GM23338 (cell line): ENCODE data around the gene GTF3C6. TPM values are rescaled to one million over a fixed set of nuclear protein-coding genes. Genes with fewer than 3 reads are reported as not detected.

ENCODE experiments used
- ATAC-seq: fragments of 200-7000 bp; cut with Tn5 transposase; 3 replicates; pipeline ENCODE4 v1.9.1; 2020
- DNase-seq: peaks from one replicate; pipeline ENCODE4 v3.0.0-alpha.2; 2015; ENCODE audit warnings: low spot score
- H2AFZ ChIP-seq: fragments of 200-600 bp; sonication (generic); 2 replicates; pipeline ENCODE4 v1.8.0; 2016; ENCODE audit warnings: antibody characterized with exemption, mild to moderate bottlenecking, moderate library complexity
- H3F3A ChIP-seq: fragments of 200-600 bp; sonication (generic); replicated peaks from 2 replicates; pipeline ENCODE4 v1.8.0; 2017; ENCODE audit warnings: antibody characterized with exemption, mixed run types, low read depth
- H3K27ac ChIP-seq: fragments of 200-600 bp; sonication (generic); 2 replicates; pipeline ENCODE4 v1.6.1; 2016; ENCODE audit warnings: low read depth
- H3K27me3 ChIP-seq: fragments of 200-600 bp; sonication (generic); 2 replicates; pipeline ENCODE4 v1.8.0; 2016; ENCODE audit warnings: mild to moderate bottlenecking, mixed run types, moderate library complexity; ENCODE audit not compliant: insufficient read depth
- H3K36me3 ChIP-seq: fragments of 200-600 bp; sonication (generic); 2 replicates; pipeline ENCODE4 v1.8.0; 2016; ENCODE audit warnings: mild to moderate bottlenecking; ENCODE audit not compliant: insufficient read depth
- H3K4me1 ChIP-seq: fragments of 200-600 bp; sonication (generic); 2 replicates; pipeline ENCODE4 v1.8.0; 2016; ENCODE audit warnings: mild to moderate bottlenecking, moderate library complexity; ENCODE audit not compliant: insufficient read depth
- H3K4me2 ChIP-seq: fragments of 200-600 bp; sonication (generic); 2 replicates; pipeline ENCODE4 v1.7.1; 2017; ENCODE audit warnings: mixed run types
- H3K4me3 ChIP-seq: fragments of 200-600 bp; sonication (generic); 2 replicates; pipeline ENCODE4 v1.6.1; 2016; ENCODE audit warnings: mixed run types
- H3K79me2 ChIP-seq: fragments of 200-600 bp; sonication (generic); replicated peaks from 2 replicates; pipeline ENCODE4 v1.8.0; 2017; ENCODE audit warnings: mild to moderate bottlenecking; ENCODE audit not compliant: insufficient read depth
- H3K9me2 ChIP-seq: fragments of 200-600 bp; sonication (generic); 2 replicates; pipeline ENCODE4 v1.8.0; 2017; ENCODE audit not compliant: insufficient read depth
- H4K20me1 ChIP-seq: fragments of 200-600 bp; sonication (generic); replicated peaks from 2 replicates; pipeline ENCODE4 v1.8.0; 2017; ENCODE audit warnings: mild to moderate bottlenecking; ENCODE audit not compliant: insufficient read depth
- H3K27ac Mint-ChIP-seq: 2 replicates; pipeline ENCODE4 v1.8.0; 2020; ENCODE audit warnings: inconsistent platforms, mild to moderate bottlenecking, moderate library complexity, mixed read lengths
- H3K27me3 Mint-ChIP-seq: 3 replicates; pipeline ENCODE4 v1.8.0; 2022; ENCODE audit warnings: low read depth, mild to moderate bottlenecking, moderate library complexity, mixed read lengths, inconsistent platforms; ENCODE audit not compliant: insufficient read depth, poor library complexity
- H3K36me3 Mint-ChIP-seq: 3 replicates; pipeline ENCODE4 v1.8.0; 2021; ENCODE audit warnings: low read depth, mild to moderate bottlenecking, inconsistent platforms, moderate library complexity, mixed read lengths
- H3K4me1 Mint-ChIP-seq: 3 replicates; pipeline ENCODE4 v1.8.0; 2020; ENCODE audit warnings: mild to moderate bottlenecking, inconsistent platforms, mixed read lengths
- H3K4me3 Mint-ChIP-seq: 3 replicates; pipeline ENCODE4 v1.8.0; 2021; ENCODE audit warnings: moderate library complexity, mild to moderate bottlenecking, inconsistent platforms, mixed read lengths
- H3K9me3 Mint-ChIP-seq: 3 replicates; pipeline ENCODE4 v1.8.0; 2020; ENCODE audit warnings: moderate library complexity, mild to moderate bottlenecking, inconsistent platforms, mixed read lengths
- CREB1 ChIP-seq: fragments of 250-450 bp; sonication (Bioruptor Pico); IDR thresholded peaks from 2 replicates; pipeline ENCODE4 v1.5.0; 2020; ENCODE audit warnings: low read depth, mild to moderate bottlenecking, moderate library complexity
- CTCF ChIP-seq, 2 experiments: fragments of 200-600 bp in 1 of 2; sonication (generic) in 1 of 2; conservative IDR thresholded peaks; 2 replicates each; pipeline versions ENCODE4 v1.5.1 to v1.6.1; 2016 to 2017; ENCODE audit warnings: antibody characterized with exemption in 2 of 2, low read depth in 2 of 2, mild to moderate bottlenecking in 2 of 2, moderate library complexity in 1 of 2
- ETS1 ChIP-seq: IDR thresholded peaks from 2 replicates; pipeline ENCODE4 v1.6.1; 2016; ENCODE audit warnings: antibody characterized with exemption
- EZH2 ChIP-seq: fragments of 200-600 bp; sonication (generic); IDR thresholded peaks from one replicate; pipeline ENCODE4 v1.8.0; 2017; ENCODE audit warnings: antibody characterized with exemption, mild to moderate bottlenecking, low read depth; ENCODE audit not compliant: unreplicated experiment
- NANOG ChIP-seq: IDR thresholded peaks from 2 replicates; pipeline ENCODE4 v1.6.1; 2016; ENCODE audit warnings: antibody characterized with exemption, borderline replicate concordance
- POLR2AphosphoS5 ChIP-seq: IDR thresholded peaks from 2 replicates; pipeline ENCODE4 v1.6.1; 2016; ENCODE audit warnings: antibody characterized with exemption, low read depth
- REST ChIP-seq: IDR thresholded peaks from one replicate; pipeline ENCODE4 v1.6.1; 2018; ENCODE audit warnings: antibody characterized with exemption; ENCODE audit not compliant: unreplicated experiment
- STAT1 ChIP-seq: IDR thresholded peaks from one replicate; pipeline ENCODE4 v1.6.1; 2016; ENCODE audit warnings: antibody characterized with exemption; ENCODE audit not compliant: unreplicated experiment
- ZNF114 ChIP-seq: fragments of 250-450 bp; sonication (Bioruptor Pico); IDR thresholded peaks from 2 replicates; pipeline ENCODE4 v1.5.0; 2020; ENCODE audit warnings: mild to moderate bottlenecking, moderate library complexity
- ZNF462 ChIP-seq: fragments of 250-450 bp; sonication (Bioruptor Pico); IDR thresholded peaks from 2 replicates; pipeline ENCODE4 v1.5.0; 2020; ENCODE audit warnings: mild to moderate bottlenecking, moderate library complexity
- polyA plus RNA-seq: library from polyadenylated mRNA; unstranded; fragments of >200 nt; fragmentation: Nextera tagmentation; extraction: Ambion mirVana; gene quantifications from 2 replicates; pipeline ENCODE4 v1.2.1, GENCODE V29; 2016
- total RNA-seq: library from RNA; depleted of rRNA; stranded (reverse); fragments of >200 nt; shearing (Covaris generic); gene quantifications from 2 replicates; pipeline ENCODE4 v1.2.3, GENCODE V29; 2014

GTF3C6 gene
- total and polyA plus RNA-seq, 2 experiments from 2014 or later, result 41.2 to 245 TPM

DNA sequence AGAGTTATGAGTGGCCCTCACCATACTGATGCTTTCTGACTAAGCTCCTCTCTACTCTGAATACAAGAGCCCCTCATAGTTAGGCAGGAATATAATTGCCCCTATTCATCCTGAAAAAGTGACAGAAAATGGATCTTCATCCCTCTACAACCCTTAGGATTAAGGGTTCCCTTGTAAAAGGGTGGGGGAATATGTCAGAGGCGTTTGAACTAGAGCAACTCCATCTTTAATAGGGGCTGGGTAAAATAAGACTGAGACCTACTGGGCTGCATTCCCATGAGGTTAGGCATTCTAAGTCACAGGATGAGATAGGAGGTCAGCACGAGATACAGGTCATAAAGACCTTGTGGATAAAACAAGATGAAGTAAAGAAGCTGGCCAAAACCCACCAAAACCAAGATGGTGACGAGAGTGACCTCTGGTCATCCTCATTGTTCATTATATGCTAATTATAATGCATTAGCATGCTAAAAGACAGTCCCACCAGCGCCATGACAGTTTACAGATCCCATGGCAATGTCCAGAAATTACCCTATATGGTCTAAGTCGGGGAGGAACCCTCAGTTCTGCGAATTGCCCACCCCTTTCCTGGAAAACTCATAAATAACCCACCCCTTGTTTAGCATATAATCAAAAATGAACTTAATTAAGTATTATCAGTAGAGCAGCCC is 4.7 kb upstream of the GTF3C6 start (continued):
- TF ChIP-seq ETS1, result no peak
- TF ChIP-seq EZH2, result no peak
- TF ChIP-seq CTCF (conservative IDR thresholded peaks at IDR 0.05; ENCODE audit: low read depth in 2 of 2), result no peak
- no peak for TF ChIP-seq CREB1 (CRISPR knock-in tag)

DNA sequence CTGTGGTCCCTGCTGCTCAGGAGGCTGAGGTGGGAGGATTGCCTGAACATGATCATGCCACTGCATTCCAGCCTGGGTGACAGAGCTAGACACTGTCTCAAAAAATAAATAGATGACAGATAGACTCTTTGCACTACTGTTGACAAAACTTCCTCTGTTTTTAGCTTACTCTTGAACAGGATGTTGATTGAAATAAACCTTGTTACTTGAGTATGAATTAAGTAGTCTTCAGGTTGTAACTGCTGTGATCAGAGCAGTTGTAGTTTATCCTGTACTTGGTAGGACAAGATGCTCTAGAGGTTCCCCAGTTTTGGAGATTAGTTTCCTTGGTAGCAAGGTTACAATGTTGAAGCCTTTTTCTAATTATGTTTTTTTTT is 1.5 kb downstream of the GTF3C6 start:
- Mint-ChIP-seq H3K27ac (no peak overlapping the region), H3K27me3 (peaks cover 5% of the 10 kb centered on the region), H3K4me3 (peak overlapping the region; percentile 40; the same call in 1 of the 3 replicates), H3K9me3 (no peaks in the 10 kb centered on the region), H3K4me1 (peaks cover 5% of the 10 kb centered on the region), H3K36me3 (peaks cover 58% of the 10 kb centered on the region)
- Histone ChIP-seq H4K20me1 (no peaks in the 10 kb centered on the region), H3K4me3 (no peak overlapping the region), H3K4me2 (no peak overlapping the region), H3F3A (0 out of 2 replicates have a peak, but pooled peaks cover 7% of the 10 kb centered on the region), H3K9me2 (no peaks in the 10 kb centered on the region), H3K27ac (no peak overlapping the region), H3K79me2 (peaks cover 8% of the 10 kb centered on the region; the same call in 1 of the 2 replicates), H3K4me1 (no peaks in the 10 kb centered on the region), H2AFZ (no peak overlapping the region), H3K36me3 (peaks cover 26% of the 10 kb centered on the region), H3K27me3 (no peaks in the 10 kb centered on the region)
- ATAC-seq, result no peak
- DNase-seq, result no peak
- TF ChIP-seq NANOG (no peak), ZNF114 (CRISPR knock-in tag) (no peak), ZNF462 (CRISPR knock-in tag) (no peak), CREB1 (CRISPR knock-in tag) (no peak), STAT1 (no peak), REST (no peak), POLR2AphosphoS5 (no peak)
